Activated CD4-positive, alpha-beta T cell treated with anti-CD3 and anti-CD28 coated beads for 1 hour (primary cell): ENCODE results near the gene EFCAB12.
"Not testable (repeated sequence)": the region's sequence is repeated elsewhere in the genome, so short reads cannot be mapped to it uniquely, and the experiment has no call there.

Experiments
- DNase-seq: peaks from one replicate; pipeline ENCODE4 v3.0.0-alpha.2; 2020

Gene EFCAB12

DNA sequence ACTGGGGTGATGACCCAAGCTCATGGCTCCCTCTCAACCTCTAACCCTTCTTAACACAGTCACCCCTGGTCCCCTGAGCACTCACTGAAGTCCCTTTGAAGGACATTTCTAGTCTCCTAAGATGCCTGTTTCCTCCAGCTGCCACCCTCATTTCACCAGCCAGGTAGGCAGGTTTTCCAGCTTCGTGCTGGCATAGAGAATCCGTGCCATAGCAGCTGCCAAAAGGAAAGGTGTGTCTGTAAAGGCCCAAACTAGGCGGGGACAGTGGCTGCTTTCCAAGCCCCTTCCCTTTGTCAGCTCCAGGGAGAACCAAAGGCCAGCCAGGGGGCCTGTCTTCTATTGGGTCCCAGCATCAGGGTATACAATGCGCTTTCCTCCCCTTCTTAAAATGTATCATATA is 36.9 kb downstream of the EFCAB12 start:
- not testable (repeated sequence) for DNase-seq

DNA sequence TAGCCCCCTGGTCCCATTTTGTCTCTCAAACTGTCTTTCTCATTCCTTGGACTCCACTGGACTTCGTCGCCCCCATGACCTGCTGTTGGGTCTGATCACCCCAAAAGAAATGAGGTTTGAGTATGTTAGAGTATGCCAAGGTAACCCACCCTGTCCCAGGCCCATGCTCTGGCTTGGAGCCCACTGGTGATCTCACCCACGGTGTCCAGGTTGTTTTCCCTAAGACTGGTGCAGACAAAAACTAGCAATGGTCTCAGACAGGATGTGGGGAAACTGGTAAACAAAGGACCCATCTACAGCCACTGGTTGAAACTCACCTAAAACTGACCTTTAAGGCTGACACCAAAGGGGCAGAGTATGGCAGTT is 38.9 kb downstream of the EFCAB12 start:
- DNase-seq, result no peak

DNA sequence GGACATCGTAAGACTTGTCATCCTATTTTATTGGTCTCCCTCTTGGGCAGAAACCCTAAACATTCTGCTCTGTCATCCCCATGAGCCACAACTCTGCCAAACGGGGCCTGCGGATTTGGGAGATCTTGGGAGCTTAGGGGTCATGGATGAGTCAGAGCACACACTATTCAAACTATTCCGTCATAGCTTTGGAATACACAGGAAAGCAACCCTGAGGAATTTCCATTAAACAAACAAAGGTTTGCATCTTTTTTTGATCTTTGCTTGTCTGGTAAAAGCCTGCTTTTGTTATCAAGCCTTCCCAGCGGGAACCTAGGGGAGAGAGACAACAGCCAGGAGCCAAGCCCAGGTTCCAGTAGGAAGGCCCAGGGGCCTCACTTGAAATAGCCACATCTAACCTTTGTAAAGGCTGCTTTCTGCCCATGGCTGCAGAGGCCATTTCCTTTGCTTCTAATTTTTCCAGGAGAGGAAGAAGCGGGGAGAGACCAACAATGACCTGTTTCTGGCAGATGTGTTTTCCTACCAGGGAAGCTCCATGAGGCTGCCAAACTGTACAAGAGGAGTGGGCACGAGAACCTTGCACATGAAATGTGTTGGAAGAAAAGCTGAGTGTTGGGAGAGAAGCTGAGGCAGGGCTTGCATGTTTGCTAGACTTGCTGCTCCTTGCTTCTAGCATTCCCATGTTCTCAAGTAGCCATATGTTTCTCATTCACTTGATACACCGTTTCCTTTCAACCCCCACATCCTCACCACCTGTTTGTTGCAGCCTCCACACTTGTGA is 39.5 kb downstream of the EFCAB12 start:
- DNase-seq, result not testable (repeated sequence)

DNA sequence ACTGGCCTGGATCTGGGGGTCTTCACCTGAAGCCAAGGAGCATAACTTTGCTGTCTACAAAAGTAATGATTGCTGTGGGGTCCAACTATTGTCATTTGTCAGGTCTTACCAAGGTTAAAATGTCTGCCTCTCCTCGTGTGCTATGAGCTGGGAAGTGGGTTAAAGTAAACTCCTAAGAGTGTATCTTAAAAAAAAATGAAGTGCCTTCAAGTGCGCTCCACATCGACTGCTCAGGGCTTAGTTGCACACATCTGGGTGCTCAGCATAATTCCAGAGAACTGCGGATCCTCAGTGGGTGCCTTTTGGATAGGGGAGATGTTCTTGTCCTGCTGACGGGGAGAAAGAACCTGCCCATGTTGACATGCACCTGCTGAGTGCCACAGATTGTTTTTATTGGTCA is 40.9 kb downstream of the EFCAB12 start:
- DNase-seq, result no peak

DNA sequence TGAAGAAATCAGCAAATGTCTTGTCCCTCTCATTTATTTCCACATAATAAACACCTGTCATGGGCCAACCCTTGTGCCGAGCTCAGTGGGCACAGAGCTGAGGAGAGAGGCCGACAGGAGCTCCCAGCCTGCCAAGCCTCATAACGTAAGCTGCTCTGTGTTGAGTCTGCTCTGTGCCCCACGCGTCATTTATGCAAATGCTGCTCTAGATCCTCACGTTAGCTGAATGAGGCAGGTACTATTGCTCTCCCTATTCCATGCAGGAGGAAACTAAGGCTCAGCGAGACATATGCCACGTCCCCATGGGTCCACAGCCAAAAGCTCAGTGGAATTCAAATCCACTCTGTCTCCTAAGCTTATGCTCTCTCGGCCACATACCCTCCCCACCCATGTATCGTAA is 41.5 kb downstream of the EFCAB12 start:
- no peak for DNase-seq

DNA sequence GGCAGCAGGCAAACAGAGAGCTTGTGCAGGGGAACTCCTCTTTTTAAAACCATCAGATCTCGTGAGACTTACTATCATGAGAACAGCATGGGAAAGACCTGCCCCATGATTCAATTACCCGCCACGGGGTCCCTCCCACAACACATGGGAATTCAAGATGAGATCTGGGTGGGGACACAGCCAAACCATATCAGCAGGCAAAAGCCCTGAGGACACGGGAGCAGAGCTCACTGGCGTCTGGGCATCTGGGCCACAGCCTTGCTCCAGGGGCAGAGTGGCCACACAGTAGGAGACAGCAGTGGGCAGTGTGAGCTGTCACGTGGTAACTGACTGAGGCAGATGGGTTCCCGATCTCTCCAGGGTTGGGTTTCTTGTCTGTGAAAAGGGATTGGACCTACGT is 42.9 kb downstream of the EFCAB12 start:
- DNase-seq, result not testable (repeated sequence)

DNA sequence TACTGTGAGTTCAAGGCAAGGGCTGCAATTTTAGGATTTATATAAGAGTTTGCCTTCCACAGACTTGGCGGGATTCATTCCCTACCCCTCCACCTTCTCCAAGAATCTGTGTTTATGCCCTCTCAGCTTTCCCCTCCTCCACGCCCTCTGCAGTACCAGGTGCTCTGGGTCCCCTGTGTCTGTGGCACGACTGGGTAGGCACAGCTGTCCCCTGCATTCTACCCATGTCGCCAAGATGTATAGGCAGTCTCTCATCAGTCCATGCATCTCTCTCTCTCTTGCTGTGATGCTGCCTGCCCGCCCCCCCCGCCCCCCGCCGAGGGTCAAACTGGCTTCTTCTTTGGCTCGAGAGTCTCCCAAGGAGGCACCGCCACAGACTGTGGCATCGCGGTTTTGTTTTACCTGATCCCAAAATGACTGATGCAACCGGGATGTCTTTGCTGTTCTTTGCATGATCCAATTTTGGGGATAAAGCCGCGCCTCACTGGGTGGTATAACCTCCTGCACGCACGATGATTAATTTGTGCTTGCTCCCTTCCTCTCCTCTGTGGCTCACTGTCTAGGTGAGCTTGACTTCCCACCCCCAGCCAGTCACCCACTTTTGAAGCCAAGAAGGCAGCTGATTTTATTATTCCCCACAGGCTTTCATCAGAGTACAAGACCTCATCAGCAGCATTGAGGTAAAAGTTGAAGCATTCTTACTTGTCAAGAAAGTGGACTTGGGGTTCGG is 43.7 kb downstream of the EFCAB12 start:
- no peak for DNase-seq

DNA sequence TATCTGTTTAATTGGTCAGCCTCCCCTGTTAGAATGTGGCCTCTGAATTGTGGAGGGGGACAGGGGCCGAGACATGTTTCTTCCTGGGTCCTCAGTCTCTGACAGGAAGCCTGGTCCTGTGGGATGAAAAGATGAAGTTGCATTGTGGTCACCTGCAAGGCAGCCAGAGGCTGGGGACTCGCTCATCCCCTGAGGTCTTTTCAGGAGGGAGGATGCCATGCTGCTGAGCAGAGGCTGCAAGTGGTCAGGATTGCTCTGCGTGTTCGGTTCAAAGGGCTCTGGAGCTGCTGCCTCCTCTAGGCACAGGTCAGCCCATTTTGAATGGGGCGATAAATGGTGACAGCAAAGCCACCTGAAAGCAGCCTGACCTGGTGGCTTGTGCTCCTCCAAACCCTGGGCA is 44.3 kb downstream of the EFCAB12 start:
- not testable (repeated sequence) for DNase-seq

DNA sequence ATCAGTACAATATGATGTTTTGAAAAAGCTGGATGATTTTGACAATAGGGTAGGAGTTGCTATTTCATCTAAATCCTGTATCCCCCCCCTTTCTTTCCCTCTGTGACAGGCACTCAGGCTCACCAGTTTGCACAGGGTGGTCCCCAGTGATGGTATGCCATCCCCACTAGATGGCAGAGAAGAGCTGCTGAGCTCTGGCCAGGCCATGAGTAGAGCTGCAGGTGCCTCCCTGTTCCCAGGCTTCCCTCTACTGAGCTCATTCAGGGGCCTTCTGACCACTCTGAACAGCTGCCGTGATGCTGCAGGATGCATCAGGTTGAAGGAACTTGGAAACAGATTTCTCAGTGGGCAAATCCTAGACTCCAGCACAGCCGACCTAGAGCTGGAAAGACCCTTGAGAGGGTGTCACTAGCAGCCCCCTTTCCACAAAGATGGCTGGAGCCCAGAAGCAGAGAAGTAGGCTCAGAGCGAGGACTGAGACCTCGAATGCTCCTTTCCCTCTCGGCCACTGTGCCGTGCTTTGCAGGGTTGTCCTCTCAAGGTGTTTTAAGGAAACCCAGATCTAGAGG is 45.1 kb downstream of the EFCAB12 start:
- DNase-seq, result peak; percentile 22

DNA sequence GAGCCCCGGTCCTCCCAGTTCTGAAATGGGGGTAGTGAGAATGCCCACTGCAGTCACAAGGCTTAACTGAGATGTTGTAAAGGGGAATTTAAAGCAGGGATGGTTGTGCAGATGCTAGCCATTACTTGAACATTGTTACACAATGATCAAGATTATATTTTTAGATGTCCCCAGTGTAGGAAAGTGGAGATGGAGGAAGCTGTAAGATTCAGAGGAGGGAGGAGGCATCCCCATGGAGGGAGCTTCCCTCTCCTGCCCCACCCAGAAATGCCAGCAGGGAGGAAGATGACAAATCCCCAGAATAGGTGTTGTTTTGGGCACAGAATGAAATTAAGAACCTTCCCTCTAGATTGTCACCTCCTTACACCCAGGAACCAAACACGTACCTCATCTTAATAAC is 46.1 kb downstream of the EFCAB12 start:
- DNase-seq, result no peak

DNA sequence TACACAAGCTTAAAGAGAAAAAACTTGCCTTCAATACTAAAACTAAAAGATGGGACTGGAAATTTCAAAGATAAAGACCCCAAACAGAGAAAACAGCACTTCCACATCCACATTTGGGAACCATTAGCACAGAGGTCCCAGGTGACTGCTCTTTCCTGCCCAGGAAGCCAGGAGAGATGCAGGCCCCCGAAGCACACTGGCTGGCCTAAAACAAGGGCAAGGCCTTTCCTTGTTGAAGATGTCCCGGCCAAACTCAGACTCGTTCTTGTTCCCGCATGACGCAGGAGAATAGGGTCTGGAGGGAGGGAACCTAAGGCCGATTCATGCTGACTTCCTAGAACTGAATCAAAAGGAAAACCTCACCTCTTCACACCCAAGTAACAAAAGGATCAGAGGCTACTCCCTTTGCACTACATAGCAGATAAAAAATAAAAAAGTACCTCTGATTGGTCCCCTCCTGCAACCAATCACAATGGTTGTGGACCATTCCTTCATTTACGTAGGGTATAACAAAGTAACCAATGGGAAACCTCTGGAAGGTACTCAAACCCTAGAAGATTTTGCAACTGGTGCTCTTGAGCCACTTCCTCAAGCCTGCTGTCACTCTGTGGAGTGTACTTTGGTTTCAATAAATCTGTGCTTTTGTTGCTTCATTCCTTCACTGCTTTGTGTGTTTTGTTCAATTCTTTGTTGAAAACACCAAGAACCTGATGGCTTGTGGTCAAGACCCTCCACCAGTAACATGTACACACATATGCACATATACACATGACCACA is 48.7 kb downstream of the EFCAB12 start:
- no peak for DNase-seq

DNA sequence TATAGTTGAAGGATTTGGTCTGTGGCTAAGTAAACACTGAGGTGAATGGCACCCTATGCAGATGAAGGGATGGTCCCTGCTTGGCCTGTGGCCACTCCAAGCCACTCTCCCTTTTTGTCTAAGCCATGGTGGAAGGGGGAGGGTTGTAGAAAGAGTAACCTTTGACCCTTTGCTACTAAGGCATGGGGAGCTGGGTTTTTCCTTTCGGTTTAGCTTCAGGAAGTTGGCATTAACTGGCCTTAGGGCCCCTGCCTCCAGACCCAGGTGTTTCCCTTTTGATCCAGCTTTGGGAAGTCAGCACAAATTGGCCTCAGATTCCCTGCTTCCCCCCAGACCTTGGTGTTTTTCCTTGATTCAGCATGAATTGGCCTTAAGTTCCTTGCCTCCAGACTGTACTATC is 49.5 kb downstream of the EFCAB12 start:
- DNase-seq, result no peak

DNA sequence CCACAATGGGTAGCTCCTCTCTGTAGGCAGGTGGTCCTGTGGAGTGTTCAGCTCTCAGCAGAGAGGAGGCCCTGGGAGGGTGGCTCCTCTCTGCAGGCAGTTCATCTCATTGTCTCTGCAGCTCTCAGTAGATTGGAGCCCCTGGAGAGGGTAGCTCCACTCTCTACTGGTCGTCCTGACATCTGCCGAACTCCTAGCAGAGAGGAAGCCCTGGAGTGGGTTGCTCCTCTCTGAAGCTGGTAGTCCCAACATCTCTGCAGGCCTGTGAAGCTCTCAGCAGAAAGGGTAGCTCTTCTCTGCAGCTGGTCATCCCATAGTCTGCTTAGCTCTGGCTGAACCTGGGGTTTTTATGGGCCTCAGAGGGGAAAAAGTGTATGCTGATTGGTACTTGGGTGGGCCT is 50.8 kb downstream of the EFCAB12 start:
- DNase-seq, result no peak

DNA sequence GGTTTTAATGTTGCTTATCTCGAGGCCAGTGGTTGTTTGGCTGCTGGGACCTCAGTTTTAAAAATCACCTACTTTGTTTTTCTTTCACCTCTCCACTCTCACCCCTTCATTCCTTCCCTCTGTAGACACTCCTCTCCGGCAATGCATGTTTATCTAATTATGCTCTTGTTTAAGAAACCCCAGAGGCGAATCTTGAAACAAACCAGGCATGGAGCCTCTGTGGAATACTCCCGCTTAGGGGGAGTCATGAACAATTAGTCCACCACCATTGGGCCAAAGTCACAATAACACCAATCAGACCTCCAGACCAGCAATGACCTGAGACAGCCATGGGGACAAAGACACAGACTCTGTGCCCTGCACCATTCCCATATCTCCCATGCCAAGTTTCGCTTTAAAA is 53.3 kb downstream of the EFCAB12 start:
- no peak for DNase-seq

DNA sequence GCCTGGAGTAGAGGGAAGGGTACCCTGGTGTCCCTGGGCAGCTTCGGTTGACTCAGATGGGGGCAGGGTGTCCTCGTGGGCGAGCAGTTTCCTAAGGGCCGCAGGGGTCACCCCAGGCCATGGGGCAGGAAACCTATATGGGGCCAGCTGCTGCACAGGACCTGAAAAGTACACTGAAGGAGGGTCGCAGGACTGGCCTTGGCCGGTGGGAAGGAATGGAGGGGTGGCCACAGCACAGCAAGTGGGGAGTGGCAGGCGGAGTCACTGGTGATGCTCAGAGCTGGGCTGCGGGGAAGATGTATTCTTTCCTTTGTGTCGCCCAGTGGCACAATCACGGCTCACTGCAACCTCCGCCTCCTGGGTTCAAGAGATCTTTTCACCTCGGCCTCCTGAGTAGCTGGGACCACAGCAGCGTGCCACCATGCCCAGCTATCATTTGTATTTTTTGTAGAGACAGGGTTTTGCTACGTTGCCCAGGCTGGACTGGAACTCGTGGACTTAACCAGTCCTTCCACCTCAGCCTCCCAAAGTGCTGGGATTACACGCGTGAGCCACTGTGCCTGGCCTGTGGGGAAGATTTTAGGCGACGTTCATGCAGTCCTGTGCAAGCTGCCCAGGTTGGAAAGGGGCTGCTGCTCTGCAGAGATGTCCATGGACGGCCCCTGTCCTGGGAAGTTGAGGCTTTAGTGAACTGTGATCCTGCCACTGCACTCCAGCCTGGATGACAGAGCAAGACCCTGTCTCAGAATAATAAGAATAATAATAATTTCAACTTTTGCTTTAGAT is 57.2 kb downstream of the EFCAB12 start:
- no peak for DNase-seq

DNA sequence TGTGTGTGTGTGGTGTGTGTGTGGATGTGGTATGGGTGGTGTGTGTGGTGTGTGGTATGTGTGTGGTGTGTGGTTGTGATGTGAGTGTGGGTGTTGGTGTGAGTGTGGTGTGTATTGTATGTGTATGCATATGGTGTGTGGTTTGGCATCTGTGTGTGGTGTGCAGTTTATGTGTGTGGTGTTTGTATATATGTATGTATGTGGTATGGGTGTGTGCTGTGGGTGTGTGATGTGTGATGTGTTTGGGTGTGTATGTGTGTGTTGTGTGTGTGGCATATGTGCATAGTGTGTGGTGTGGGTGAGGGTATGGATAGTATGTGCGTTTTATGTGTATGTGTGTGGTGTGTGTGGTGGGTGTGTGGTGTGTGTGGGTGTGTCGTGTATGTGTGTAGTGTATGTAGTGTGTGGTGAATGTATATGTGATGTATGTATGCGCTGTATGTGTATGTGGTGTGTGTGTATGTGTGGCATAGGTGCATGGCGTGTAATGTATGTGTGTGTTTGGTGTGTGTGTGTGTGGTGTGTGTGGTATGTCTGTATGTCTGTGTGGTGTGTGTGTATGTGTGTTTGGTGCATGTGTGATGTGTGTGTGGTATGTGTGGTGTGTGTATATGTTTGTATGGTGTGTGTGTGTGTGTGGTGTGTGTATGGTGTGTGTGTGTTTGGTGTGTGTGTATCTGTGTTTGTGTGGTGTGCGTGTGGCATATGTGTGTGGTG is 58.0 kb downstream of the EFCAB12 start:
- DNase-seq, result no peak

DNA sequence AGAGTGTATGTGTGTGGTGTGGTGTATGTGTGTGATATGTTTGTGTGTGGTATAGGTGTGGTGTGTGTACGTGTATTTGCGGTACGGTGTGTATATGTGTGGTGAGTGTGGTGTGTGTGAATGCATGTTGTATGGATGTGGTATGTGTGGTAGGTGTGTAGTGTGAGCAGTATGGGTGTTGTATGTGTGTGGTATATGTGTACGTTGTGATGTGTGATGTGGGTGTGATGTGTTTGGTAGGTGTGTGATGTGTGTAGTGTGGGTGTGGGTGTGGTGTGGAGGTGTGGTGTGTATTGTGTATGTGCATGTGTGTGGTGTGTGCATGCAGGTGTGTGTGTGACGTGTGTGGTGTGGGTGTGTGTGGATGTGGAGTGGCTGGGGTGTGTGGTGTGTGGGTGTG is 58.7 kb downstream of the EFCAB12 start:
- DNase-seq, result no peak

DNA sequence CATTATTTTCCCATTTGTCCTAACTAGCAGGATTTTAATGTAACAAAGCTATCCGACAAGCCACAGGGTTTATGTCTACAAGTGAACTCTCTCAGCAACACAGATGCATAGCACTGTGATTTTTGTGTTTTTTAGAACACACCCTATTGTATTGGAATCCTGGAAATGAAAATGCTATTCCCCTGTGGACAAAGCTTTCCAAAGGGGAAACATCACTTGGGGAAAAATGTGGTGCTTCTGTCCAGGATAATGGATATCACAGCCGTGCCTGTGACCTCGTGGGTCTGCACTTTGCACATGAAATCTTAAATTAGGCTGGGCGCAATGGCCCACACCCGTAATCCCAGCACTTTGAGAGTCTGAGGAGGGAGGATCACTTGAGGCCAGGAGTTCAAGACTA is 60.6 kb downstream of the EFCAB12 start:
- DNase-seq, result no peak

DNA sequence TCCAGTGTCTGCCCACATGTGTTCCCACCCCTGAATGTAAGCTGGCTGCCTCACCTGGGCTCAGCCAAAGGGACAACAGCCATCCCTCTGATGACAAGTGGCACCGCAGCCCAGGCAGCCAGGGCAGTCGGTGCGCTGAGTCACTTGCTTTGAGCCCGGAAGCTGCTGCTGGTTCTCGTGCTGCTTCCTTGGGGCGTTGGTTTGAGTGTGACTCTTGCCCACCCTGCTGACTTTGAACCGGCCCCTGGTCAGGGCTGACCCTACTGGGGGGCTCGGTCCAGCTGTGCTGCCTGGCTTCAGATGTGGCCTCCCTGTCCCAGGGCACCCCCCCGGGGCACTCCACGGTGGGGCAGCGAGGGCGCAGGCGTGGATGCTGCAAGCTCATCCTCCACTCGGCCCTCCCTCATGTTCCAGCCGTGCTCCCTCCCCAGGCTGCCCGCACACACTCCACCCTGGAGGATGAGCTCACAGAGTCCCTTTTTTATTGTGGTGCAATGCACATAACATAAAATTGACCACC is 62.1 kb downstream of the EFCAB12 start:
- no peak for DNase-seq

DNA sequence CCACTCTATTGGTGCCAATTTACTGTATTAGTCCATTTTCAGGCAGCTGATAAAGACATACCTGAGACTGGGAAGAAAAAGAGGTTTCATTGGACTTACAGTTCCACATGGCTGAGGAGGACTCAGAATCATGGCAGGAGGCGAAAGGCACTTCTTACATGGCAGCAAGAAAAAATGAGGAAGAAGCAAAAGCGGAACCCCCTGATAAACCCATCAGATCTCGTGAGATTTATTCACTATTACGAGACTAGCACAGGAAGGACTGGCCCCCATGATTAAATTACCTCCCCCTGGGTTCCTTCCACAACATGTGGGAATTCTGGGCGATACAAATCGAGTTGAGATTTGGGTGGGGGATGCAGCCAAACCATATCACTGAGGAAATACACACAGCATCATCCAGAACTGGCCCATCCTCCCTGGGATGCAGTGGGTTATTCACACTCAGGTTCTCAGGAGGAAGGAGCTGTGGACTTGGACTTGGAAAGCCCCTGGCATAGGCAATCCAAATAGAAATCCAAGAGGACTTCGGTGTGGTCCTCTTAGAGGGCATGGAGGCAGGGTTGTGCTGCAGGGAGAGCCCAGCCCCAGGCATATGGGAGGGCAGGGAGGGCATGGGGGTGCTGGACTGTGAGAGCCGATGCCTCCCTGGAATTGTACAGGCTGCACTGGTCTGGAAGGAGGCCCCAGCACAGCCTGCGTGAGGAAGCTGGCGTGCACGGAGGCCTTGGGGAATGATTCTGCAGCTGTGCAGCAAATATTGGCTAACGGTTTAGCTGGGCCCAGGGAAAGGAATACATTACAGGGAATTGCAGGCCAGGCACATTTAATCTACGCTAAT is 62.9 kb downstream of the EFCAB12 start:
- DNase-seq, result no peak

DNA sequence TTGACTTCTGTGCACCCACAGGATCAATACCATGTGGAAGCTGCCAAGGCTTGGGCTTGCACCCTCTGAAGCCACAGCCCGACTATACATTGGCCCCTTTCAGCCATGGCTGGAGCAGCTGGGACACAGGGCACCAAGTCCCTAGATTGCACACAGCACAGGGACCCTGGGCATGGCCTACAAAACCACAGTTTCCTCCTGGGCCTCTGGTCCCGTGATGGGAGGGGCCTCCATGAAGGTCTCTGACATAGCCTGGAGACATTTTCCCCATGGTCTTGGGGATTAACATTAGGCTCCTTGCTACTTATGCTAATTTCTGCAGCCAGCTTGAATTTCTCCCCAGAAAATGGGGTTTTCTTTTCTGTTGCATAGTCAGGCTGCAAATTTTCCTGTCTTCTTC is 63.6 kb downstream of the EFCAB12 start:
- DNase-seq, result not testable (repeated sequence)
